SU-DHL-6 (cell line): ENCODE data around the gene PUM1.

Experiments
- EZH2phosphoT487 ChIP-seq: fragments of 200-600 bp; sonication (generic), shearing (Covaris generic); conservative IDR thresholded peaks from 2 replicates; pipeline ENCODE4 v1.6.1; 2018; ENCODE audit warnings: mild to moderate bottlenecking, antibody characterized with exemption, low read length, moderate library complexity, mixed read lengths
- TF ChIP-seq, protein P1 (sequence below): fragments of 200-600 bp; sonication (generic); IDR thresholded peaks from one replicate; pipeline ENCODE4 v1.5.1; 2017; ENCODE audit warnings: antibody characterized with exemption, mild to moderate bottlenecking, low read length, moderate library complexity; ENCODE audit not compliant: insufficient read depth, poor library complexity, severe bottlenecking

DNA sequence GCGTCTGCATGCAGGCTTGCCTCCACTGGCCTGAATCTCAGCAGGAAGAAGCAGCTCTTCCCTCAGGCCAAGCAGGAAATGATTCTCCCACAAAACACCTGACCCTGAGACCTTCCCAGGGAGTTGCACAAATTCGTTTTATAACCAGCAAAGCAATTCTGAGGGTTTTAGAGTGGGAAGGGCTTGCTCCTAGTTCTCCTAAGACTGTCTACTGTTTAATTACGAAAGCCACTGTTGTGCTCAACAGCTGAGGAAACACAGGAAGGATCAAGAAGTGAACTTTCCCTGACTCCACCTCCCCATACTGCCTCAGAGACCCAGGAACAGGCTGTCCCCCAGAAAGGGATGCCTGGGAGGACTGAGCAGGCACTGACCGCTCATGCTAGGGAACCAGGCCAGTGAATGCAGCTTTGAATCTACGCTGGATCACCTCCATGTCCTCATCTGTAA, 37.0 kb upstream of the PUM1 start:
- TF ChIP-seq, protein P1, sequence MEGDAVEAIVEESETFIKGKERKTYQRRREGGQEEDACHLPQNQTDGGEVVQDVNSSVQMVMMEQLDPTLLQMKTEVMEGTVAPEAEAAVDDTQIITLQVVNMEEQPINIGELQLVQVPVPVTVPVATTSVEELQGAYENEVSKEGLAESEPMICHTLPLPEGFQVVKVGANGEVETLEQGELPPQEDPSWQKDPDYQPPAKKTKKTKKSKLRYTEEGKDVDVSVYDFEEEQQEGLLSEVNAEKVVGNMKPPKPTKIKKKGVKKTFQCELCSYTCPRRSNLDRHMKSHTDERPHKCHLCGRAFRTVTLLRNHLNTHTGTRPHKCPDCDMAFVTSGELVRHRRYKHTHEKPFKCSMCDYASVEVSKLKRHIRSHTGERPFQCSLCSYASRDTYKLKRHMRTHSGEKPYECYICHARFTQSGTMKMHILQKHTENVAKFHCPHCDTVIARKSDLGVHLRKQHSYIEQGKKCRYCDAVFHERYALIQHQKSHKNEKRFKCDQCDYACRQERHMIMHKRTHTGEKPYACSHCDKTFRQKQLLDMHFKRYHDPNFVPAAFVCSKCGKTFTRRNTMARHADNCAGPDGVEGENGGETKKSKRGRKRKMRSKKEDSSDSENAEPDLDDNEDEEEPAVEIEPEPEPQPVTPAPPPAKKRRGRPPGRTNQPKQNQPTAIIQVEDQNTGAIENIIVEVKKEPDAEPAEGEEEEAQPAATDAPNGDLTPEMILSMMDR = no peak
- no peak for TF ChIP-seq EZH2phosphoT487
